ENCODE results near the gene CDK10. TPM values are rescaled to one million over a fixed set of nuclear protein-coding genes. Genes with fewer than 3 reads are reported as not detected.

Gene CDK10
- total and polyA plus RNA-seq, 10 of the 15 experiments (the other 5 are each of a cell fraction or from before 2014, with no cell fraction given) = 1.5 to 58.7 (median 36.0) TPM

- Histone ChIP-seq H3K4me3 (no peak overlapping the region), H3K27ac (ENCODE audit: control insufficient read depth, insufficient read depth) (no peak overlapping the region), H3K9me3 (replicated peaks; ENCODE audit: control insufficient read depth, insufficient read depth, low read length) (no peaks in the 10 kb centered on the region), H3K36me3 (ENCODE audit: control insufficient read depth in 2 of 2, insufficient read depth in 2 of 2, low read length in 1 of 2) (peaks cover 0 to 14% of the 10 kb centered on the region in 2 experiments; a peak in 3 of 4 replicates), H3K27me3 (replicated peaks in 1 of 2; ENCODE audit: control insufficient read depth in 2 of 2, insufficient read depth in 2 of 2, low read length in 1 of 2) (no peaks in the 10 kb centered on the region), H3K4me1 (ENCODE audit: control insufficient read depth, insufficient read depth, low read length) (peaks cover 19% of the 10 kb centered on the region), H3K79me2 (ENCODE audit: control insufficient read depth, insufficient read depth, low read length) (no peaks in the 10 kb centered on the region), H2AFZ (ENCODE audit: control insufficient read depth, low read depth, low read length) (no peak overlapping the region), H3K9ac (ENCODE audit: control insufficient read depth, insufficient read depth, low read length) (no peak overlapping the region), H4K20me1 (ENCODE audit: control insufficient read depth, insufficient read depth) (no peaks in the 10 kb centered on the region; the same call in 1 of the 2 replicates), H3K4me2 (ENCODE audit: control insufficient read depth, insufficient read depth) (peak overlapping the region; percentile 27; the same call in 1 of the 2 replicates)
- in situ Hi-C loops (cut with MboI) (no loop called here), intact Hi-C loops (cut with micrococcal nuclease; ENCODE audit: unreplicated experiment) (no loop called here)
- BruUV-seq (replicated peaks) = TSS peak; percentile 56
- no peak for ATAC-seq
- 73% methylated on average over 25 of the region's 25 CpGs for WGBS (ENCODE audit: insufficient coverage, insufficient replicate concordance, low lambda C conversion rate, missing lambda C conversion rate)
- ChIA-PET RAD21 (ENCODE audit: unreplicated experiment) (no interaction called here), CTCF (interaction anchor here (1.2 kb wide), 1 partner anchor 97 kb away, joined by 3 read pairs; no protein-coding TSS in a partner anchor), POLR2A (interaction anchor here (1.4 to 1.5 kb wide), 2 partner anchors 8 to 10 kb away, joined by 3 to 4 read pairs; partner anchors contain the start of gene CDK10), SMC1A (ENCODE audit: uncharacterized antibody, unreplicated experiment) (no interaction called here)
- no peak for FAIRE-seq
- no peak for DNase-seq (ENCODE audit: low read depth, low spot score)
- no peak for TF ChIP-seq HDAC6 (IDR thresholded peaks at IDR 0.05; ENCODE audit: unreplicated experiment)
- no peak for TF ChIP-seq IKZF2 (IDR thresholded peaks at IDR 0.05)
- no peak for TF ChIP-seq RBBP5 (conservative IDR thresholded peaks at IDR 0.05)
- no peak for TF ChIP-seq MYC (IDR thresholded peaks at IDR 0.05; ENCODE audit: insufficient read depth, insufficient read length, insufficient replicate concordance, low read length, severe bottlenecking)
- no peak for TF ChIP-seq PML (IDR thresholded peaks at IDR 0.05; ENCODE audit: low read length)
- no peak for TF ChIP-seq E4F1 (IDR thresholded peaks at IDR 0.05; ENCODE audit: borderline replicate concordance, partially characterized antibody)
- no peak for TF ChIP-seq NR2C1 (IDR thresholded peaks at IDR 0.05)
- TF ChIP-seq SREBF2 (IDR thresholded peaks at IDR 0.05; ENCODE audit: low read length) = no peak
- no peak for TF ChIP-seq BRCA1 (IDR thresholded peaks at IDR 0.05; ENCODE audit: low read depth, low read length)
- no peak for TF ChIP-seq MLLT1 (IDR thresholded peaks at IDR 0.05)
- TF ChIP-seq E2F8 (IDR thresholded peaks at IDR 0.05; ENCODE audit: low read depth, partially characterized antibody) = no peak
- no peak for TF ChIP-seq SP1 (IDR thresholded peaks at IDR 0.05; ENCODE audit: low read depth, low read length)
- no peak for TF ChIP-seq SMAD5 (IDR thresholded peaks at IDR 0.05; ENCODE audit: low read depth)
- TF ChIP-seq EP300 (IDR thresholded peaks at IDR 0.05; ENCODE audit: borderline replicate concordance in 1 of 2, control insufficient read depth in 1 of 2, low read depth in 2 of 2, low read length in 2 of 2) = no peak
- no peak for TF ChIP-seq CBFB (IDR thresholded peaks at IDR 0.05; ENCODE audit: low read depth)
- no peak for TF ChIP-seq E2F4 (IDR thresholded peaks at IDR 0.05; ENCODE audit: low read depth, low read length)
Measured at GRCh38 chr16:89695875-89696669, 9.6 kb downstream of the CDK10 start.
